ENCODE results near the gene TNPO1.
"Not testable (repeated sequence)": the region's sequence is repeated elsewhere in the genome, so short reads cannot be mapped to it uniquely, and the experiment has no call there.

Gene TNPO1

DNA sequence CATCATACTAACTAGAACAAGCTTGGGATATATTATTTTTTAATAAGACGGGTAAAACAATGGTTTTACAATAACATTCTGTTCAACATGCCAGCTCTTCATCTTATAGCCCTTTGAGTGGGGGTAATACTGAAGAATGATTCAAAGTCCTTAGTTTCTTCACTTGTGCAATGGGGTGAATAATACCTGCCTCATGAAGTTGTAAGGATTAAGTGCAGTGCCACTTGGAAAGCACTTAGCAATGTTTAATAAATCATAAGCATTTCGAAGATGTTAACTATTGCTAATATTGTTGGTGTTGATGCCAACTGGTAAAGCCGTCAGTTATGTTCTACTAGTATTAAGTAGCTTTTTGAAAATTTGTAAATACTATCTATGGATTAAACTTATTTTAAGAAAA lies 38.0 kb downstream of the TNPO1 start:
- DNase-seq (ENCODE audit: low spot score), result no peak

DNA sequence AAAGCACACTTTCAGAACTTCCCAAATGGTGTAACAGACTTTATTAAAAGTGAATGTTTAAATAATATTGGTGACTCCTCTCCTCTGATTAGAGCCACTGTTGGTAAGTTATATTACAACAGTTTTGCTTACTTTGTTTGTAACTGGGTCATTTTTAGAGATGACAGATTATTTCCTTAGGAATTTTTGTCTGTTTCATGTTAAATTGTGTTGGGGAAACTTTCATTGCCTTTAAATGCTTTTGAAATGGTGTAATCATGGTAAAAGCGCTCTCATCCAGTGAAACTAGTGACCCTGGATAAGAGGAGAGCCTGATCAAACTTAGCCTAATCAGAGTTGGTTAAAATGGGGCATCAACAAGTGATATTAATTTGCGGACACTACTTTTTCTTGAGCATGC lies 39.4 kb downstream of the TNPO1 start:
- no peak for DNase-seq (ENCODE audit: low spot score)

GRCh38 chr5:72857396-72857795 lies 40.9 kb downstream of the TNPO1 start:
- DNase-seq (ENCODE audit: low spot score), result no peak

GRCh38 chr5:72859127-72859526 lies 42.7 kb downstream of the TNPO1 start:
- DNase-seq (ENCODE audit: low spot score), result no peak

GRCh38 chr5:72860499-72860898 lies 44.0 kb downstream of the TNPO1 start:
- DNase-seq (ENCODE audit: low spot score), result no peak

DNA sequence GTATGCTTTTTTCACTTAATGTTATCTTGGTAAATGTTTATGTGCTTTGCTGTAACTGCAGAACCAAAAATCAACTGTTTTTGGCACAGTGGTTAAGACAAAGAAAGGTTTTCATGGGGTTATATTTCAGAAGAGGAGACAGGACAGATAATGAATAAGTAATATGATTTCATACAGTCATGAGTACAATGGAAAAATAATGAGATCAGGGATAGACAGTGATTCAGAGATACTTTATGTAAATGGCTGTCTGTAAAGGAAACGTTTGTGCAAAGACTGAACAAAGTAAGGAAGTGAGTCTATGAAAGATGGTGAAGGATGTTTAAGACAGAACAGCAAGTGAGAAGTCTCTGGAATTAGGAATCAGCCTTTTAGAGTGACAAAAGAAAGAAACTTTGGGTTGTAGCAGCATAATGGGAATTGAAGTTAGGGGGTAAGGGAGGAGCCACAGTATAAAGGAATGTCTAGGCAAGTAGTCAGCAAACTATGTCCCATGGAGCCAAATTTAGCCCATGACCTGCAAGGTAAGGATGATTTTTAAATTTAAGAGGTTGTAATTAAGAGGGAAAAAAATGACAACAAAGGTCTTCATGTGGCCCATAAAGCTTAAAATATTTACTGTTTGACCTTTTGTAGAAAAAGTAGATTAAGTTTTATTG lies 55.0 kb downstream of the TNPO1 start:
- no peak for DNase-seq (ENCODE audit: low spot score)

- DNase-seq (ENCODE audit: low spot score), result no peak
These were observed 62.4 kb downstream of the TNPO1 start for GRCh38 chr5:72878854-72879253.

GRCh38 chr5:72882989-72883388 lies 66.5 kb downstream of the TNPO1 start:
- DNase-seq (ENCODE audit: low spot score), result no peak

DNA sequence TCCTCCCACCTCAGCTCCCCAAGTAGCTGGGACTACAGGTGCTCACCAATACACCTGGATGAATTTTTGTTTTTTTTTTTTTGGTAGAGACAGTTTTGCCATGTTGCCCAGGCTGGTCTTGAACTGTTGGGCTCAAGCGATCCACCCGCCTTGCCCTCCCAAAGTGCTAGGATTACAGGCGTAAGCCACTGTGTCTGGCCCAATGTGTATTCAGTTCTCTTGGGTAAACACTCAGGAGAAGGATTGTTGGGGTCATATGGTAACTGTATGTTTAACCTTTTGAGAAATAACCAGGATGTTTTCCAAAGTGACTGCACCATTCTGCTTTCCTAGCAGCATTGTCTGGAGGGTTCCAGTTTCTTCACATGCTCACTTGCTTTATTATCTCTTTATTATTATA lies 67.4 kb downstream of the TNPO1 start:
- DNase-seq (ENCODE audit: low spot score), result no peak

- DNase-seq (ENCODE audit: low spot score), result no peak
These were observed 68.4 kb downstream of the TNPO1 start for GRCh38 chr5:72884892-72885291.

DNA sequence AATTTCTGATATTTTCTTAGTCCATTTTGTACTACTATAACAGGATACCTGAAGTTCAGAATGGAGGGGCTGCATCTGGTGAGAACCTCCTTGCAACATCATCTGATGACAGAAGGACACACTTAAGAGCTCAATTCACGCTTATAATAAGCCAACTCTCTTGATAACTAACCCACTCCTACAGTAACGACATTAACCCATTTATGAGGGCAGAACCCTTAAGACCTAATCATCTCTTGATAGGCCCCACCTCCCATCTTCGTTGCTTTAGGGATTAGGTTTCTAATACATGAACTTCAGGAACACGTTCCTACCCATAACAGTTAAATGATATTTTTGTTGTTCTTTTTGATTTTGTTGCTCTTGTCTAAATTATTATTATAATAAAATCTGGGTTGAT lies 69.4 kb downstream of the TNPO1 start:
- no peak for DNase-seq (ENCODE audit: low spot score)

DNA sequence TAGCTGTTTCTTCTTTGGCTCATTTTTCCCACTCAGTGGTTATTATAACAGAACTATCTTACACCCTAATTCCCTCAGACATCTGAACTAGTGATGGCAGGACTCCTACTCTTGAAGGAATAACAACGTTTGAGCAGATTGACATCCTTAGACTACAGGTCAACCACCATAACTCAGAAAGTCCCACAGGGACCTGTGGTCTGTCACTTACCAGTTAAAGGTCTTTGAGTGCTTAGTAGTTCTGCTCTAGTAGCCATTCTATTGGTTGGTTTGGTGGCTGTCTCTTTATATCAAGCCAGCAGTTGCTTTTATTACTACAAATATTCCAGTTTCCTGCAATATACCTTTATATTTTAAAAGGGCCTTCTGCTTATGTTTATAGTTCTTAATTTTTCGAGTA lies 72.1 kb downstream of the TNPO1 start:
- DNase-seq (ENCODE audit: low spot score), result no peak

DNA sequence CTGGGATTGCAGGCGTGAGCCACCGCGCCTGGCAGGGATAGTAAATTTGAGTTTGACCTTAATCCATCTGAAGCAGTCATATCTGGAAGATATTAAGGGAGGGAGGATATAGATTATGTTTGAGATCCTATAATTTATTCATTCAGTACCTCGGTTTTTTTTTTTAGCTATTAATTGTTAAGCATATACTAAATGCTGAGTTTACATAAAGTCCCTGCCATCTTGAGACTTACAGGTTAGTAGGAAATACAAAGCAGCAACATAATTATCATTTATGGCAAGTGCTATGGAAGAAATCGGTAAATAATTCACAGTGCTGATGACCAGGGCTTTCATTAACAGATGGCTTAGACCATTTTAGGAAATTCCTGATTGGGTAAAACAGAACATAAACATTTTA lies 72.9 kb downstream of the TNPO1 start:
- DNase-seq (ENCODE audit: low spot score), result no peak

DNA sequence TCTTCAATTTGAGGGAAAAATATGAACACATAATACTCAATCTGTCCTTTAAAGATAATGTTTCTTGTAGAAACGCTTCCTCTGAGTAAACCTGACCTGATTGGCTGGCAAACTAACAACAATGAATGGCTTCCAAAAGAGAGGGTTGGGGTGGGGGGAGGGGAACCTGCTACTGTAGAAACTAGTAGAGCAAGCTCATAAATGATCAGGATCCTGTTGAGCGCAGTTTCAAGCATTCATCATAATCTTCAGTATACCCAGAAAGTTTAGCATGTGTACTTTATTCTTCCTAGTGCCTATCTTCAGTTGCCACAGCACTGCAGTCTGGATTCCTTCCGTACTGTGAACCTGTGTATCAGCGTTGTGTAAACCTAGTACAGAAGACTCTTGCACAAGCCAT lies 76.4 kb downstream of the TNPO1 start:
- no peak for DNase-seq (ENCODE audit: low spot score)

DNA sequence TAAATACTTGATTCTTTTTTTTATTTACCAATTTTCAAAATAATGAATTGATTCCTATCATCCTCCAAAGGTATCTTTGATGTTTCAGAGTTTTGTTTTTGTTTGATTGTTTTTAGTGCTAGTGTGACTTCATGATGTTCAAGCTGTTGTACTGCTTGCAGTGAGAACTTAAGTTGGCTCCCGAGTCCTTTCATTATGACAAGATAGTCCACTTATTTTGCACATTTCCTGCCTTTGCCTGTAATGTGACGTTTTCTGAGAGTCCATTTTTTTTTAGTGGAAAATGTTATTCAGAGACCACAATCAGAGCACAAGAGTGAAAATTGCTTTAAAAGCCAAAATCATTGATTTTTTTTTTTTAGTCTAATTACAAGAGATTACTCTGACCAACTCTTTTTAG lies 79.3 kb downstream of the TNPO1 start:
- DNase-seq (ENCODE audit: low spot score), result no peak

DNA sequence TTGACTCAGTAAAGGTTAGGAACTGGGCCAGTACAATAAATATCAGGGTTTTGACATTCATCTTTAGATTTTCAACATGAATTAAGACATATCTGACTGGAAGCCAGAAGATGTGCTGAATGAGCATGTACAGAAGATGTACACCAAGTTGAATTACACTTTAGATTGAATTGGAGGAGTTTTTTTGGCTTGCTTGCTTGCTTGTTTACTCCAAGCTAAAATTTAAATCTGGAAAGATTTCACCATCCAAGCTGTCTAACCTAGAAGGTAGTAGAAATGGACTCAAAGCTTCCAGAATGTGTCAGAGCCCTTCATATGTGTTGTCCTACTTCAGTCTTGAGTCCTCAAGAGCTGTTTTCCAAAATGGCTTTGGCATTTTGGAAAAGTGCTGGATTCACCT lies 90.3 kb downstream of the TNPO1 start:
- no peak for DNase-seq (ENCODE audit: low spot score)

DNA sequence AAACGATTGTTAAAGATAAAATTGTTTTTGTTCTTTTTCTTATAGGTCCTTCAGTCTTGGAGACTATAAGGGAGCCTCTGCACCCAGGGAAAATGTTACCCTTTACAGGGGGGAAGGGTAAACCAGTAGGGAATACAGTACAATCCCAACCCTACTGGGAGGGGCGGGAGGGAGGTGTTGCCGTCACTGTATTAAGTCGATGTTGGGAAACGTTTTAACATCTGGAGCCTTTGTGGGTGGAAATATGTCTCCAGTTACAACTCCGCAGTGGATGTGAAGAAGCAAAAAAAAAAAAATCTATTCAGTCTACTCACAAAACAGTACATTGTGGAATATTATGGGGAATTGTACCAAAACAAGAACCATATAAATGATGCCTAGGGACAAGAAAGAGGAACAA lies 92.2 kb downstream of the TNPO1 start:
- DNase-seq (ENCODE audit: low spot score), result no peak

- no peak for DNase-seq (ENCODE audit: low spot score)
These were observed 100.9 kb downstream of the TNPO1 start for GRCh38 chr5:72917371-72917776.

- no peak for DNase-seq (ENCODE audit: low spot score)
These were observed 104.4 kb downstream of the TNPO1 start for GRCh38 chr5:72920690-72921502.

- DNase-seq (ENCODE audit: low spot score), result no peak
These were observed 105.4 kb downstream of the TNPO1 start for GRCh38 chr5:72921886-72922285.

DNA sequence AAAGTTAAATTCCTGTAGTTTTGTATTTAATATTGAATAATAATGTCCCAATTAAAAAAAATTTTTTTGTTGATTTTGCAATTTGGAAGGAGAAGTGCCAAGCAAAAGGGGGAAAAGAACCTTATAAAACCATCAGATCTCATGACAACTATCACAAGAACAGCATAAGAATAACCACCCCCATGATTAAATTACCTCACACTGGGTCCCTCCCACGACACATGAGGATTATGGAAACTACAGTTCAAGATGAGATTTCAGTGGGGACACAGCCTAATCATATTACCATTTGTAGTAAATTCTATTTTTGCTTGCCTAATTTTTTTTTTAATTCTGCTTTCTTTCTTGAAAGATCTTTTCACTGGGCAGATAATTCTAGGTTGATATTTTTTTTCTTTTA lies 106.0 kb downstream of the TNPO1 start:
- DNase-seq (ENCODE audit: low spot score), result no peak

GRCh38 chr5:72925336-72926010 lies 109.0 kb downstream of the TNPO1 start:
- no peak for DNase-seq (ENCODE audit: low spot score)

DNA sequence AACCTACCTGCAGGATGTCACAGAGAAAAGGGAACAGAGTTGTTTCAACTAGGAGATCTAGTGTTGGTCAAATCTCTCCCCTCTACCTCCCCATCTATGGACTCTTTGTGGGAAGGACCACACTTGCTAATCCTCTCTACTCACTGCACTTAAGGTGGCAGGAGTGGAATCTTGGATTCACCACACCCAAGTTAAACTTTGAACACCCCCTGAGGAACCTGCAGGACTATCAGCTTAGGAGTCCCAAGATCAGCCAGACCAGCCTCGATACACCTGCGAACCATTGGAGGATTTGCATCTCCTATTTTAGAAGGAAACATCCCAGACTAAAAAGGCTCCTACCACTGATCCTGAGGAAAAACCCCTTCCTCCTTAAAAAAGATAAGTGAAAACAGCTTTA lies 116.2 kb downstream of the TNPO1 start:
- not testable (repeated sequence) for DNase-seq (ENCODE audit: low spot score)

Data from left forelimb (tissue), 1 donor.